HG03378 (cell line): ENCODE data around the gene ZNF462.

Experiments used
- ATAC-seq: cut with Tn5 transposase; IDR thresholded peaks from one replicate; pipeline ENCODE4 v1.9.1; 2021; ENCODE audit warnings: mild to moderate bottlenecking, moderate library complexity; ENCODE audit not compliant: unreplicated experiment

ZNF462 gene

DNA sequence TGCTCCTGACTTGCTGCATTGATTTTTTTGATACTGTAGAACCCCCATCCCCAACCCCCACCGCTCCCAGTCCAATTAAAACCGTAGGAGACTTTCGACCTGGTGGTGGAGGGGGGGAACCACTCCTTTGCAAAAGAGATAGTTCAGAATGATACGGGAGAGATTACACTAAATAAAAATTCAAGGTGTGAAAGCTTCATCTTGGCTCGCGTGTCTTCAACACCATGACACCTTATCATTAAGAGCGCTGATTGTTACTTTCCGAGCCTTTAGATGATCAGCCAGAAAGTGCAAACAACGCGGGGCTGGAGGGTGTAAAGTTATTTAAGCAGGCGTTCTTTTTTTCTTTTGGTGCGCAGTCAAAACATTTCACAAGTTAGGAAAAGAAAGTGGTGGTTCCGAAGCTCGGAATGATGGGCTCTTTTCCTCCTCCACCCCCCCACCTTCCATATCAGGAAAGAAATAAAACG lies 1.3 kb upstream of the ZNF462 start:
- no peak for ATAC-seq

DNA sequence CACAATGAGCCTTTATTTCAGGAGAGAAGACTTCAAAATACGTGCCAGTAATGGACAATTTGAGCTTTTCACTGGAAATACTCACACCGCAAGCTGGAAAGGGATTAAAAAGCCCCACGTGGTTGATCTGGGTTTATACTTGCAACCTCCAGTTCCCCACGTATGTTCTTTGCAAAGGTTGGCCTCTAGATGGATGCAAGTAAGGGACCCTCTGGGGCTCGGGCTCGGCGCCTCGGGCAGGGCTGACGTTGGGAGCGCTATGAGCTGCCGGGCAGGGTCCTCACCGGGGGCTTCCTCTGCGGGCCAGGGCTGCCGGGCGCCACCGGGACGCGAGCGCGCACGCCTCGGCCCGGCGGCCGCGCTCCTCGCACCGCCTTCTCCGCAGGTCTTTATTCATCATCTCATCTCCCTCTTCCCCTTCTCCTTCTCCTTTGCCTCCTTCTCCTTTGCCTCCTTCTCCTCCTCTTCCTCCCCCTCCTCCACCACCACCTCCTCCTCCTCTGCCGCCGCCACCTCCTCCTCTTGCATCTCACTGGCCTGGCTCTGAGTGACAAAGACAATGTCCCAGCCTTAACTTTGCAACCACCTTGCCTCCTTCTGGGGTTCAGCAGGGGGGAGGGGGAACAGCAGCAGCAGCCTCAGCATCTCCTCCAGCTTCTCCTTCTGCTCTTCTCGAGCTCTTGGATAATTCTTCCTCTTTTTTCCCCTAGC lies 701 bp upstream of the ZNF462 start:
- ATAC-seq = no peak

- ATAC-seq = no peak
Observed at GRCh38 chr9:106864373-106865143, 1.6 kb downstream of the ZNF462 start.

DNA sequence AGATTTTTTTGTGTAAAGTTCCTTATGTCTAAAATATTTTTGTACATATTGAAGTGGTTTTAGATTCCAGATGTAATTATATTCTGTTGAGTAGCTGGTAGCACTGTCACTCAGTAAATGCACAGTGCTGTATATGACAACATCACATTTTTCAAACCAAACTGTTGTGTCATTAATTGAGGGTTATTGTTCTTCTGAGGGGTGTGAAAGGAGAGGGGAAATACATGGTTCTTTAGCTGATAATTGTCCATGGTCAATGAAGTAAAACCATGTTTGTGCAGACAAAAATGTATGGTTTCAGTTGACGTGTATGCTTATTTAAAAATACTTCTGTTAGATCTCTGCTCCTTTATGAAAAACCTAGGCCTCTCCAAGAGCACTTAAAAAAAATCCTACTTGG lies 3.3 kb downstream of the ZNF462 start:
- ATAC-seq = no peak

DNA sequence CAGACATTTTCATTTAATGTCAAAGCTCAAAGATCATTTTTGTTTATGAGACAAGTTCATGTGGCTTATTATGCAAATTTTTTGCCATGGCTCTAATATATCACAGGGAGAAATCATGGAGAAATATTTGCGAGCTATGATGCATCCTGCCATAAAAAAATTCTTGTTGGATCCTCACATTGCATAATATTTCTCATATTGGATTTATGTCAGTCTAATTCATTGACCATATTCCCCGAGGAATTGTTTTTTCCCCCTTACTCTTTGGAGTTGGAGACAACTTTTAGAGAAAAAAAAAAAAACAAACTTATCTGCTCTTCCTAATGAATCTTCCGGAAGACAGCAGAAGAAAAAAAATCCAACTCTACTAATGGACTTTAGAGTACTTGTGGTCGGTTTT lies 4.3 kb downstream of the ZNF462 start:
- ATAC-seq = no peak

GRCh38 chr9:106868087-106868486 lies 5.1 kb downstream of the ZNF462 start:
- ATAC-seq = no peak

- ATAC-seq = no peak
Observed at GRCh38 chr9:106868565-106868964, 5.6 kb downstream of the ZNF462 start.

DNA sequence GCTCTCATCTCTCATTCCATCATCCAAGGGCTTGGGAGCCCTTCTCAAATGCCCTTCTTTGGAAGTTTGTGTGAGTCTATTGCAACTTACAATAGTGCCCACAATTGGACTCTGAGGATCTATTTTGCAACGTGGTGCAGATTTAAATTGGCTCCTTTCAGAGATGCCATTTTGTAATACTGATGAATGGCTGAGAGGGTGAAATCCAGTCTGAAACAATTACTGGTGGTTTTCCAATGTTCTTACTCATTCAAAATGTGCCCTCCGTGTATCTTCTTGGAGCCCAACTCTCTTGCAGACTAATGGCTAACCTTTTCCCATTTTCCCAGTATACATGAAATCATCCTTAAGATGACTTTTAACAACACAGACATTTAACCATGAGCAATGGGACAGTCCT lies 6.1 kb downstream of the ZNF462 start:
- ATAC-seq = no peak

GRCh38 chr9:106869458-106869857 lies 6.5 kb downstream of the ZNF462 start:
- ATAC-seq = no peak

- no peak for ATAC-seq
Observed at GRCh38 chr9:106872641-106873040, 9.7 kb downstream of the ZNF462 start.

DNA sequence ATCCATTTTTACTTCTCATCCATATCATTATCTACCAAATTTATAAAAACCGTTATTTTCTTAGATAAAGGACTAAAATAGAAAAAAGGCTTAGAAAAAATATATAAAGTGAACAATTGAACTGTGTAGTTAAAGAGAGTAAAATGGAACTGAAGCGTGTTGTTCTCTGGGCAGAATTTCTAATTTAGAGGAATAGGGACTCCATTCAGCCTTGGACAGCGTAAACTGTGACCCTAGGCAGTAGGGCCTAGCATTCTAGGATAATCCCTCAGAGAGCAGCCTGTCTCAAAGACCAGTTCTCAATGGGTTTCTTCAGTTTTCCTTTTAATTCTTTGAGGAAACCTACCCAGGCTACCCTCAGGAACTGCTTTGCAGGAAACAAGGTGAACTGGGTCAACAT lies 11.1 kb downstream of the ZNF462 start:
- no peak for ATAC-seq

GRCh38 chr9:106874652-106875051 lies 11.7 kb downstream of the ZNF462 start:
- ATAC-seq = no peak

DNA sequence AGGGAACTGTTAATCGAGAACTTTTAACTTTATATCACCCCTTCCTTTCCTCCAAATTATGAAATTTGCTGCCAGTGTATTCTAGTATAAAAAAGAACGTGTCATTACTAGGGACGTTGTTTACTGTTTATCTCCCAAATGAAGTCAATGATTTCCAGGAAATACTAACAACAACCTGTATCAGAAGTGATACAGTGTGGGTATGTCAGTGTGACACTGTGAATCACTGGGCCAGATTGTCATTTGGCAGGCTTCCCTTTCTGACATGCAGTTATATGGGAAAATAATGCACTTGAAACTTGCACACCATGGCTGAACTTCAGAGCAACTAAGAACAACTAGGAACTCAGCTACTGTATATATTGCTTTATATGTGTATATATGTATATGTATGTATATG lies 12.6 kb downstream of the ZNF462 start:
- ATAC-seq = no peak

DNA sequence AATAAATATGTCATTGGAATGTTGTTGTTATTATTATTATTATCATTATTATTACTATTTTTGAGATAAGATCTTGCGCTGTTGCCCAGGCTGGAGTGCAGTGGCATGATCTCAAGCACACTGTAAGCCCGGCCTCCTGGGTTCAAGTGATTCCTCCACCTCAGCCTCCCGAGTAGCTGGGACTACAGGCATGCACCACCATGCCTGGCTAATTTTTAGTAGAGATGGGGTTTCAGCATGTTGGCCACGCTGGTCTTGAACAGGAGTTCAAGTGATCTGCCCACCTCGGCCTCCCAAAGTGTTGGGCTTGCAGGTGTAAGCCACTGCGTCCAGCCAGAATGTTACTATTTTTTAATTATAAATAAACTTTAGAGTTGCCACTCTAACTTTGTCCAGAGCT lies 14.4 kb downstream of the ZNF462 start:
- ATAC-seq = no peak

DNA sequence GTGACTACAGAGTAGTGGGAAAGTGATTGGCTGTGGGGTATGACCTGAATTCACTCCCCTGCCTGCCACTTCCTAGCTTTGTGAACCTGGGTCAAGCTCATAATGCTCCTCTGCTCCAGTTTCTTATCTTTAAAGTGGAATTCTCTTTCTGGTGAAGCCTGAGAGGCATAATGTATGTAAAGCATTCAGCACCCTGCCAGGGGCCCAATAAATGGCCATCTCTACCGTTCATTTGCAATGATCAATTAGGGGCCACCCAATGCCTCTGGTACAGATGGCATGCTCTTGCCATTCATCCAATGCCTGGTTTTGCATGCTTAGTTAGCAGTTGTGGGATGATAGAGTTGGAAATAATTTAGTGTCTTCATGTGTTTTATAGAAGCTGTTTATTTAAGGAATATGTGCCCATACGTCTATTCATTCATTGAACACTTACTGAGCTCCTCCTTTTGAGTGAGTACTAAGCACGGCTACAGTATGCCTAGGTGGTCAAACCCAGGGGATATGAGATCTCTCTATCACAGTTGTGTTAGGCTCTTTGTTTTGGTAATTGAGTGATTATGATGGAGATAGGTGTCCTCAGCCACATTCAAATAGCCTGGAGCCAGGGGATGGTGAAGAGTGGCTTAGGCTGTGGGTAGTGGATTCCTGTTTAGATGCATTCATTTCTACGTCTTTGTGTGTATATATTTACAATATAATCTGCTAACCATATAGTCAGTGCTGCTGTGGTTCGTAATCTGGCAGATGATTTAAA lies 15.3 kb downstream of the ZNF462 start:
- ATAC-seq = no peak

DNA sequence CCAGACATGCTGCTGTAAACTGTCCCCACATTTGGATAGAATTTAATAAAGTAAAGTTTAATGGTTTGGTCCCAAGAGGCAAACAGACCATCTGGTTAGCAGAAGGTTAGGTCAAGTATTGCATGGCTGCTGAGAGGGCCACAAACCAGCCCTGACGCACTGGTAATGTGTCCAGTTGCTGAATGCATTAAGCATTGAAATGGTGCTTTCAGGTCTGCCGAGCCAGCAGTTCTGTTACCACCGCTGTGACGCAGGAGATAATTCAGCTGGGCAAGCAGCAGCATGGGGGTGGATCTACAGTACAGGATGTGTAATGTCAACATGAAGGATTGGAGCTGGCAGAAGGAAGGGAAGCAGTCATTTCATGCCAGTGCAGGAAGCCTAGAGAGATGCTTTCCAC lies 16.0 kb downstream of the ZNF462 start:
- ATAC-seq = no peak

DNA sequence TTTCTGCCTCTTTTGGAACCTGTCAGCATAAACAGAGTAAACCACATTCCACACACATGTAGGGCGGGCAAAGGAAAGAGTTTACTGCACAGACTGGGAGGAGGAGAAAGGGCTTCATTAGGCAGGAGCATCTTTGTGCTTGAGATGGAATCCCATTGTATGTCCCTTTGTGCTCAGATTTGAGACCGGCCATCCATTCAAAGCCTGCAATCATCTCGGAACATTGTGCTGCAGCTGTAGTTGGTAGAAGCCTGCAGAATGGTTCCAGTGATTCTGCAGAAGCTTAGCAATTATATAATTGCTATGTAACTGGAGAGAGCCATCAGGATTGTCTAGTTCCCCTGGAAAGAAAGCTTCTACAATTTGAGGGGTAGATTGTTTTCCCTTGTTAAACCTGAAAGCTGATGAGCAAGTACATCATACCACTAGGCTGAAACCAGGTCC lies 16.5 kb downstream of the ZNF462 start:
- no peak for ATAC-seq

DNA sequence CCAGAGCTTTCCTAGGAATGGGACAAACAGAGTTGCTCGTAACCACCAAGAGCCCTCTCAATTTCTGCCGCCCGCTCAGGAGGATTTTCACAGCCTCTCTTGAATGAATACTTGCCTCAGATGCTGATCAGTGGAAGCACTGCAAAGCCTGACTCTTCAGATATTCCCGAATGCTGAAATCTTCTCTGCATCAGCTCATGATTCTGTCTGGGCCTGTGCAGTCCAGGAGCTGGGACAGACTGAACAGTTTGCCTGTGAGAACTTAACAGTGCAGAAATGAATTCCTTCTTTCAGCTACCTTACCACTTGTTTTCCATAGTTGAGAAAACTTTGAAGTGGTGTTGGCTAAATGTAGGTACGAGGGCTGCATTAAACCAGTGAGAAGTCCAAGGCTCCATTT lies 17.1 kb downstream of the ZNF462 start:
- no peak for ATAC-seq

- ATAC-seq = no peak
Observed at GRCh38 chr9:106880863-106881262, 17.9 kb downstream of the ZNF462 start.

- ATAC-seq = no peak
Observed at GRCh38 chr9:106883030-106883429, 20.1 kb downstream of the ZNF462 start.

- no peak for ATAC-seq
Observed at GRCh38 chr9:106883626-106884190, 20.7 kb downstream of the ZNF462 start.
